HG02610 (cell line): ENCODE measurements around the gene BLVRB.
"Not testable (repeated sequence)": the region's sequence is repeated elsewhere in the genome, so short reads cannot be mapped to it uniquely, and the experiment has no call there.

Experiments
- ATAC-seq: cut with Tn5 transposase; IDR thresholded peaks from one replicate; pipeline ENCODE4 v1.9.1; 2021; ENCODE audit warnings: mild to moderate bottlenecking, moderate library complexity; ENCODE audit not compliant: unreplicated experiment

BLVRB gene

GRCh38 chr19:40489882-40490230 lies 24.3 kb upstream of the BLVRB start:
- ATAC-seq: no peak

GRCh38 chr19:40486017-40486416 lies 20.5 kb upstream of the BLVRB start:
- no peak for ATAC-seq

GRCh38 chr19:40475878-40476644 lies 10.5 kb upstream of the BLVRB start:
- not testable (repeated sequence) for ATAC-seq

GRCh38 chr19:40474737-40475136 lies 9.2 kb upstream of the BLVRB start:
- no peak for ATAC-seq

- ATAC-seq: no peak
Measured at GRCh38 chr19:40472516-40472915, 7.0 kb upstream of the BLVRB start.

GRCh38 chr19:40471111-40471510 lies 5.6 kb upstream of the BLVRB start:
- ATAC-seq: no peak

GRCh38 chr19:40469011-40469410 lies 3.5 kb upstream of the BLVRB start:
- no peak for ATAC-seq

- ATAC-seq: no peak
Measured at GRCh38 chr19:40466985-40467734, 1.6 kb upstream of the BLVRB start, which contains the start of gene SPTBN4. Gene SPTBN4 (plus strand): TSS chr19:40467001. CDS start chr19:40472622, 5,621 bp downstream.

- ATAC-seq: peak; percentile 18
Measured at GRCh38 chr19:40466219-40466984, 857 bp upstream of the BLVRB start.

- ATAC-seq: no peak
Measured at GRCh38 chr19:40465025-40465556, 454 bp downstream of the BLVRB start.

- no peak for ATAC-seq
Measured at GRCh38 chr19:40464059-40465024, 1.2 kb downstream of the BLVRB start.

GRCh38 chr19:40463587-40464037 lies 1.9 kb downstream of the BLVRB start:
- not testable (repeated sequence) for ATAC-seq

- no peak for ATAC-seq
Measured at GRCh38 chr19:40461669-40462221, 3.8 kb downstream of the BLVRB start.

- ATAC-seq: no peak
Measured at GRCh38 chr19:40460185-40460584, 5.4 kb downstream of the BLVRB start.

GRCh38 chr19:40458597-40458974 lies 7.0 kb downstream of the BLVRB start:
- no peak for ATAC-seq

GRCh38 chr19:40457953-40458596 lies 7.5 kb downstream of the BLVRB start:
- ATAC-seq: no peak

- ATAC-seq: no peak
Measured at GRCh38 chr19:40457048-40457447, 8.5 kb downstream of the BLVRB start.

GRCh38 chr19:40453943-40454342 lies 11.6 kb downstream of the BLVRB start:
- ATAC-seq: not testable (repeated sequence)

GRCh38 chr19:40453151-40453735 lies 12.3 kb downstream of the BLVRB start:
- ATAC-seq: no peak
